AG04449 (cell line): ENCODE results near the gene JHY.

Source experiments
- CTCF ChIA-PET: fragments of 350-600 bp; formaldehyde crosslinking; extraction: SDS; loops from one replicate; lab custom pipeline; 2021; ENCODE audit warnings: antibody characterized with exemption; lab: Yijun Ruan, JAX
- POLR2A ChIA-PET: fragments of 400-600, 350-600 bp; formaldehyde crosslinking; extraction: SDS; loops from one replicate; lab custom pipeline; 2020; ENCODE audit warnings: antibody characterized with exemption, inconsistent platforms; lab: Yijun Ruan, JAX
- DNase-seq: peaks from one replicate; pipeline ENCODE4 v3.0.0-alpha.2; 2010; ENCODE audit warnings: low read depth, low spot score
- H3K4me3 ChIP-seq: 2 replicates; pipeline ENCODE4 v1.5.1; 2011; ENCODE audit warnings: low read depth, mild to moderate bottlenecking, control low read depth, low read length
- CTCF ChIP-seq: IDR thresholded peaks from one replicate; pipeline ENCODE4 v1.5.1; 2011; ENCODE audit warnings: mild to moderate bottlenecking, moderate library complexity, low read length, control low read depth, inconsistent platforms; ENCODE audit not compliant: insufficient read depth; ENCODE audit errors: missing control alignments

Gene JHY

GRCh38 chr11:122863704-122864326 lies 18.7 kb upstream of the JHY start:
- no peak for DNase-seq
- no peak overlapping the region for H3K4me3 ChIP-seq
- ChIA-PET POLR2A (no interaction called here), CTCF (interaction anchor here (0.6 to 22.4 kb wide), 46 partner anchors 10 to 398 kb away, joined by 3 to 758 read pairs (median 4); partner anchors contain the start of genes BSX and CRTAM)
- peak; percentile 61 for TF ChIP-seq CTCF

GRCh38 chr11:122864386-122865115 lies 18.0 kb upstream of the JHY start:
- H3K4me3 ChIP-seq, result no peak overlapping the region
- ChIA-PET CTCF (interaction anchor here (0.6 to 22.4 kb wide), 38 partner anchors 11 to 397 kb away, joined by 3 to 758 read pairs (median 4); partner anchors contain the start of gene BSX), POLR2A (no interaction called here)
- TF ChIP-seq CTCF, result no peak
- no peak for DNase-seq

GRCh38 chr11:122869622-122870021 lies 12.9 kb upstream of the JHY start:
- no peak overlapping the region for H3K4me3 ChIP-seq
- no peak for TF ChIP-seq CTCF
- POLR2A ChIA-PET, result no interaction called here
- no peak for DNase-seq
- CTCF ChIA-PET, result interaction anchor here (0.8 to 22.4 kb wide), 6 partner anchors 10 to 183 kb away, joined by 3 to 758 read pairs (median 4); no protein-coding TSS in a partner anchor

- no peak for DNase-seq
- ChIA-PET CTCF (interaction anchor here (2.8 to 22.4 kb wide), 3 partner anchors 15 to 155 kb away, joined by 9 to 758 read pairs (median 10); no protein-coding TSS in a partner anchor), POLR2A (no interaction called here)
- TF ChIP-seq CTCF, result no peak
- H3K4me3 ChIP-seq, result no peak overlapping the region
These were observed 11.3 kb upstream of the JHY start for GRCh38 chr11:122871302-122871701.

- ChIA-PET POLR2A (no interaction called here), CTCF (interaction anchor here (2.8 to 22.4 kb wide), 3 partner anchors 7 to 154 kb away, joined by 9 to 758 read pairs (median 90); no protein-coding TSS in a partner anchor)
- no peak for TF ChIP-seq CTCF
- DNase-seq, result no peak
- no peak overlapping the region for H3K4me3 ChIP-seq
These were observed 10.5 kb upstream of the JHY start for GRCh38 chr11:122872046-122872445.

- ChIA-PET CTCF (interaction anchor here (2.4 to 9.6 kb wide), 2 partner anchors 10 to 21 kb away, joined by 8 to 90 read pairs; no protein-coding TSS in a partner anchor), POLR2A (no interaction called here)
- no peak for TF ChIP-seq CTCF
- H3K4me3 ChIP-seq, result no peak overlapping the region
- no peak for DNase-seq
These were observed 7.6 kb upstream of the JHY start for GRCh38 chr11:122874991-122875390.
